ENCODE data around the gene MCL1. TPM values are rescaled to one million over a fixed set of nuclear protein-coding genes. Genes with fewer than 3 reads are reported as not detected.

The MCL1 gene
- polyA plus RNA-seq, 2 of the 4 experiments (the other 2 are of a cell fraction) = 80.0 to 202 TPM

- TF ChIP-seq FOXS1 (CRISPR knock-in tag; IDR thresholded peaks at IDR 0.05) (no peak), KDM1A (IDR thresholded peaks at IDR 0.05; ENCODE audit: low read depth) (no peak), TFCP2L1 (CRISPR knock-in tag; IDR thresholded peaks at IDR 0.05) (no peak)
- FAIRE-seq (no peak), ATAC-seq (no peak), DNase-seq (ENCODE audit: low read depth in 1 of 2, low spot score in 1 of 2) (no peak)
- Histone ChIP-seq H3K4me1 (peaks cover 40% of the 10 kb centered on the region), H3K9me3 (no peaks in the 10 kb centered on the region), H3K27ac (no peak overlapping the region), H3K4me2 (no peak overlapping the region), H3K4me3 (no peak overlapping the region)
- 83% methylated on average over 6 of the region's 6 CpGs for WGBS (ENCODE audit: missing lambda C conversion rate)
- POLR2A ChIA-PET = no interaction called here
- CTCF ChIA-PET = interaction anchor here (0.6 to 7.3 kb wide), 9 partner anchors 10 to 451 kb away, joined by 3 to 114 read pairs (median 27); partner anchors contain the start of genes ADAMTSL4, ECM1 and FALEC
These were observed 45.4 kb downstream of the MCL1 start for GRCh38 chr1:150534002-150534401.

DNA sequence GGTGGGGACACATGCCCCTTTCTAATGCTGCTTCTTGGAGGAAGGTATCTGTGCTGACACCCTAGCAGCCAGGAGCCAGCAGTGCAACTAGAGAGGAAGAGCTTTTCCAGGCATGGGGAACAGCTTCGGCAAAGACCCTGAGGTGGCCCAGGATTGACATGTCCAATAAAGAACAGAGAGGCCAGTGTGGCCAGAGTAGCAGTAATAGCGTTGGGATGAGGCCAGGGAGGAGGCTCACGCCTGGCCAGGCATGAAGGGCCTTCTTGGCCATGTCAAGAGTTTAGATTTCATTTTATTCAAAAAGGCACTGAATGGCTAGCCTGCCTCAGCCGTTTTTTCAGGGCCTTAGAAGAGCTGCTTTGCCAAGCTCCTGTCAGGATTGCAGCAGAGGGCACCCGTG, 46.5 kb downstream of the MCL1 start:
- peak overlapping the region in 1 of 2 experiments; percentile 29; a peak in 2 of 6 replicates for H3K27ac ChIP-seq
- peak overlapping the region; percentile 51; the same call in 1 of the 3 replicates for H3K4me2 ChIP-seq
- DNase-seq (ENCODE audit: low read depth in 1 of 2, low spot score in 1 of 2) (no peak), FAIRE-seq (no peak), ATAC-seq (peak in 1 of 2 experiments; percentile 6; a peak in 3 of 6 replicates)
- TF ChIP-seq KDM1A (IDR thresholded peaks at IDR 0.05; ENCODE audit: low read depth) (no peak), CEBPB (IDR thresholded peaks at IDR 0.05) (0 out of 4 replicates have a peak, but pooled peaks of 1 of the 2 experiments have one; percentile 6)
- H3K4me3 ChIP-seq = no peak overlapping the region
- ChIA-PET POLR2A (interaction anchor here (0.6 to 1.4 kb wide), 5 partner anchors 15 to 169 kb away, joined by 3 to 12 read pairs (median 4); partner anchors contain the start of genes FALEC, MCL1 and RPRD2), CTCF (interaction anchor here (0.6 to 7.3 kb wide), 43 partner anchors 11 to 454 kb away, joined by 3 to 114 read pairs (median 4); partner anchors contain the start of genes ADAMTSL4, ECM1, FALEC and TARS2)
- WGBS (ENCODE audit: missing lambda C conversion rate) = 27% methylated on average over 5 of the region's 5 CpGs
- no peaks in the 10 kb centered on the region for H3K9me3 ChIP-seq
- H3K4me1 ChIP-seq = peaks cover 36% of the 10 kb centered on the region

DNA sequence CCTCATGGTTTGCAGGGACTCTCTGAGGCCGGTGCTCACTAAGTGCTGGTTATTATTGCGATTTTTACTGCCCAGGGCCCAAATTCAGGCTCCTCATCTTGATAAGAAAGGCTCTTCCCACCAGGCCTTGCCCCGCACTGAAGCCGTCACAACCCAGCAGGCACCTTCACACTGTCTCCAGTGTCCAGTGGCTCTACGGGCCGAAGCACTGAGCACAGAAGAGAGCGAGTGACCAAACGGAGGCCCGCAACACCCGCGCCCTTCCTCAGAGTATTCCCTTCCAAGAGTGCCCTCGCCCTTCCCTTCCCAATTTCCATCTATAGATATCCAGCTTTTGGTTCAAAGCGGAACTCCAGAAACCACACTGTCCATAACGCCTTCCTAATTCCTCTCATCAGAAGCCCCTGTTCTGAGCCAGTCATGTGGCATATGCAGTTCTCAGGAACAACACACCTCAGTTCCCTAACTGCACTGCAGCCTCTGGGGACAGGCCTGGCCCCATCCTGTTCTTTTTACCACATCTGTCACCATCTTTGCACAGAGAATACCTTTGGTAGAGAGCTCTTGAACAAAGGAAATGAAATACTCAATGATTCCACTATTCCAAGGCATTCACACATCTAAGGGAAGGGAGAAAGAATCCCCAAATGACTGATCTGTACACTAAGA, 48.8 kb downstream of the MCL1 start:
- Histone ChIP-seq H3K4me1 (peaks cover 16% of the 10 kb centered on the region; the same call in 2 of the 3 replicates), H3K27ac (no peak overlapping the region), H3K4me3 (no peak overlapping the region), H3K9me3 (no peaks in the 10 kb centered on the region), H3K4me2 (no peak overlapping the region)
- WGBS (ENCODE audit: missing lambda C conversion rate) = 97% methylated on average over 14 of the region's 14 CpGs
- ATAC-seq (no peak), DNase-seq (ENCODE audit: low read depth in 1 of 2, low spot score in 1 of 2) (no peak), FAIRE-seq (no peak)
- POLR2A ChIA-PET = interaction anchor here (1.3 kb wide), 1 partner anchor 44 kb away, joined by 4 read pairs; no protein-coding TSS in a partner anchor
- CTCF ChIA-PET = interaction anchor here (0.9 to 7.3 kb wide), 10 partner anchors 10 to 275 kb away, joined by 3 to 114 read pairs (median 14); partner anchors contain the start of genes ADAMTSL4, ECM1 and FALEC
- no peak for TF ChIP-seq FOXS1 (CRISPR knock-in tag; IDR thresholded peaks at IDR 0.05)
- TF ChIP-seq CHD2 (IDR thresholded peaks at IDR 0.05; ENCODE audit: low read length, partially characterized antibody) = no peak
- no peak for TF ChIP-seq CTCF (IDR thresholded peaks at IDR 0.05)
- no peak for TF ChIP-seq ZFP36 (IDR thresholded peaks at IDR 0.05; ENCODE audit: borderline replicate concordance, partially characterized antibody)
- no peak for TF ChIP-seq RAD21 (conservative IDR thresholded peaks at IDR 0.05 in 1 of 2, IDR thresholded peaks at IDR 0.05 in 1 of 2)
- TF ChIP-seq MAZ (IDR thresholded peaks at IDR 0.05; ENCODE audit: borderline replicate concordance, low read depth, low read length) = no peak
- no peak for TF ChIP-seq HMGXB4 (CRISPR knock-in tag; IDR thresholded peaks at IDR 0.05; ENCODE audit: borderline replicate concordance)
- TF ChIP-seq NPAS2 (CRISPR knock-in tag; IDR thresholded peaks at IDR 0.05; ENCODE audit: borderline replicate concordance) = no peak
- no peak for TF ChIP-seq SMC3 (IDR thresholded peaks at IDR 0.05)
- no peak for TF ChIP-seq NFE2L2 (conservative IDR thresholded peaks at IDR 0.05; ENCODE audit: low read length)
- no peak for TF ChIP-seq HOXB5 (CRISPR knock-in tag; IDR thresholded peaks at IDR 0.05)
- TF ChIP-seq SREBF2 (IDR thresholded peaks at IDR 0.05) = no peak
- no peak for TF ChIP-seq TP53 (CRISPR knock-in tag; IDR thresholded peaks at IDR 0.05)
- no peak for TF ChIP-seq JUN (IDR thresholded peaks at IDR 0.05)
- no peak for TF ChIP-seq EP300 (IDR thresholded peaks at IDR 0.05)
- TF ChIP-seq RCOR1 (IDR thresholded peaks at IDR 0.05; ENCODE audit: low read depth, low read length) = no peak
- no peak for TF ChIP-seq RARB (CRISPR knock-in tag; IDR thresholded peaks at IDR 0.05)
- no peak for TF ChIP-seq BCL3 (IDR thresholded peaks at IDR 0.05)

Measured in A549 (cell line).